Activated CD4-positive, alpha-beta T cell treated with anti-CD3 and anti-CD28 coated beads, Interleukin-2, amount 10 ng/mL, durations not matched to agents 7 days and 5 days (primary cell): ENCODE measurements around the gene GRIN2B. TPM values are rescaled to one million over a fixed set of nuclear protein-coding genes. Genes with fewer than 3 reads are reported as not detected.

Experiments used
- CTCF ChIA-PET: fragments of 350-600 bp; sonication (Branson Sonifier 250); formaldehyde crosslinking; loops from one replicate; lab custom pipeline; 2021; ENCODE audit warnings: antibody characterized with exemption; lab: Charles Lee
- POLR2A ChIA-PET: fragments of 350-600 bp; sonication (Branson Sonifier 250); formaldehyde crosslinking; loops from one replicate; lab custom pipeline; 2021; ENCODE audit warnings: antibody characterized with exemption; lab: Charles Lee
- DNase-seq: peaks from one replicate; pipeline ENCODE4 v3.0.0-alpha.2; 2020
- H3K27ac Mint-ChIP-seq: one replicate; pipeline ENCODE4 v1.8.0; 2021; ENCODE audit warnings: mild to moderate bottlenecking, moderate library complexity, mixed read lengths
- H3K27me3 Mint-ChIP-seq: one replicate; pipeline ENCODE4 v1.8.0; 2021; ENCODE audit warnings: mixed read lengths
- H3K36me3 Mint-ChIP-seq: one replicate; pipeline ENCODE4 v1.8.0; 2021; ENCODE audit warnings: low read depth, mixed read lengths
- H3K4me1 Mint-ChIP-seq: one replicate; pipeline ENCODE4 v1.8.0; 2021; ENCODE audit warnings: mixed read lengths
- H3K4me3 Mint-ChIP-seq: one replicate; pipeline ENCODE4 v1.8.0; 2021; ENCODE audit warnings: mild to moderate bottlenecking, moderate library complexity, mixed read lengths
- H3K9me3 Mint-ChIP-seq: one replicate; pipeline ENCODE4 v1.8.0; 2021; ENCODE audit warnings: mixed read lengths
- total RNA-seq, 2 experiments: library from RNA; stranded (reverse); gene quantifications; one replicate each; pipeline ENCODE4 v1.2.3, GENCODE V29; 2021

GRIN2B gene
- total RNA-seq, 2 experiments from 2014 or later, result not detected

DNA sequence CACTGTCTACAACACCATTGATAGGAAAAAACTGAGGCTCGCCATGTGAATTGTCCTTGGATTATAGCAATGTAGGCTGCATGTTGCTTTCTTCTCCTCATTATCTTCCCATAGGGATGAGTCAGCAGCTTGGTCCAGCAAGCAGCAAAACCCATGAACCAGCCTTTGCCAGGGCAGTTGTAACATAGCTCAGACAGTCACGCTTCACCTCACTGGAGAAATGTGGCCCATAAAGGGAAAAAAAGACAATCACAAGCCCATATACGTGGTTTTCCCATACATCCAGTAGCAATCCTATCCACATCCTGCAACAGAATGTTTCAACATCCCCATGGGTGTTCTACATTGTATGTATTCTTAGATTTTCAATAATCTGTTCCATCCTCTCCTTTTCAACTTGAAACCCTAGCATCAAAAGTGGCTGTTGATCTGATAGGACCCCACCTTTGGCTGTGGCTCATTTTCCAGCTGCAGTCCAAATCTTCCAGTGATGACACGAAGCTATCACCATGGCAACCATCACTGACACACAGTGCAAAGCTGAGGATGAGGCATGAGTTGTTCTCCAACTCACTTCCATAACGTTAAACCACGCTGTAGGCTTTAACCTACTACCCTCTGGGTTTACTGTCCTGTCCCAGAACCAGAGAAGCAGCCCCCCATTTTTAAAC is 34.0 kb downstream of the GRIN2B start:
- H3K9me3 Mint-ChIP-seq, result no peaks in the 10 kb centered on the region
- ChIA-PET POLR2A (no interaction called here), CTCF (interaction anchor here (0.6 kb wide), 1 partner anchor 1716 kb away, joined by 3 read pairs; no protein-coding TSS in a partner anchor)
- no peak for DNase-seq
- no peak overlapping the region for H3K27ac Mint-ChIP-seq
- no peak overlapping the region for H3K4me3 Mint-ChIP-seq
- no peaks in the 10 kb centered on the region for H3K4me1 Mint-ChIP-seq
- peaks cover 7% of the 10 kb centered on the region for H3K27me3 Mint-ChIP-seq
- no peaks in the 10 kb centered on the region for H3K36me3 Mint-ChIP-seq

- CTCF ChIA-PET, result no interaction called here
- peaks cover 22% of the 10 kb centered on the region for H3K27me3 Mint-ChIP-seq
- POLR2A ChIA-PET, result no interaction called here
- H3K27ac Mint-ChIP-seq, result no peak overlapping the region
- DNase-seq, result no peak
- H3K4me1 Mint-ChIP-seq, result no peaks in the 10 kb centered on the region
- no peaks in the 10 kb centered on the region for H3K9me3 Mint-ChIP-seq
- H3K4me3 Mint-ChIP-seq, result no peak overlapping the region
- H3K36me3 Mint-ChIP-seq, result no peaks in the 10 kb centered on the region
These were observed 35.8 kb downstream of the GRIN2B start for GRCh38 chr12:13945641-13946040.

DNA sequence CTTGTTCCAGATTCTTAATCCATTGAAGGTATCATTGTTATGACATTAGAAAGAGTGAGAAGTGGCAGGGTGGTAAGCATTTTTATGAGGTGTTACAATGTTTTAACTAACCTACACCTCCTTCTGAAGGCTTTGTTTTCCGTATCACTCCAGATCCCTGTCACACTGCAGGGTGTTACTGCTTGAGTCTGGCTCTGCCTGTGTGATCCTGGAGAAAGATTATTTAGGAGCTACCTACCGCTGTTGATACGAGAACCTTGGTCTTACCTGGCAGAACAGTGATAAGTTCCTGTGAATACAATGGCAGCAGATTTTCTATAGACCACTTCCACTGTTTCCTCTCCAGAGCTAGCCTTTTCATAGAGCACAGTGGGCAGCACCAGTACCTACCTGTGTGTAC is 36.2 kb downstream of the GRIN2B start:
- Mint-ChIP-seq H3K4me3 (no peak overlapping the region), H3K4me1 (no peaks in the 10 kb centered on the region), H3K27me3 (peaks cover 24% of the 10 kb centered on the region), H3K27ac (no peak overlapping the region), H3K36me3 (no peaks in the 10 kb centered on the region), H3K9me3 (no peaks in the 10 kb centered on the region)
- DNase-seq, result no peak
- ChIA-PET POLR2A (no interaction called here), CTCF (no interaction called here)

GRCh38 chr12:13942826-13943225 is 38.6 kb downstream of the GRIN2B start:
- Mint-ChIP-seq H3K27ac (no peak overlapping the region), H3K36me3 (no peaks in the 10 kb centered on the region), H3K9me3 (no peaks in the 10 kb centered on the region), H3K4me3 (no peak overlapping the region), H3K4me1 (no peaks in the 10 kb centered on the region), H3K27me3 (peaks cover 26% of the 10 kb centered on the region)
- DNase-seq, result no peak
- ChIA-PET CTCF (no interaction called here), POLR2A (no interaction called here)

DNA sequence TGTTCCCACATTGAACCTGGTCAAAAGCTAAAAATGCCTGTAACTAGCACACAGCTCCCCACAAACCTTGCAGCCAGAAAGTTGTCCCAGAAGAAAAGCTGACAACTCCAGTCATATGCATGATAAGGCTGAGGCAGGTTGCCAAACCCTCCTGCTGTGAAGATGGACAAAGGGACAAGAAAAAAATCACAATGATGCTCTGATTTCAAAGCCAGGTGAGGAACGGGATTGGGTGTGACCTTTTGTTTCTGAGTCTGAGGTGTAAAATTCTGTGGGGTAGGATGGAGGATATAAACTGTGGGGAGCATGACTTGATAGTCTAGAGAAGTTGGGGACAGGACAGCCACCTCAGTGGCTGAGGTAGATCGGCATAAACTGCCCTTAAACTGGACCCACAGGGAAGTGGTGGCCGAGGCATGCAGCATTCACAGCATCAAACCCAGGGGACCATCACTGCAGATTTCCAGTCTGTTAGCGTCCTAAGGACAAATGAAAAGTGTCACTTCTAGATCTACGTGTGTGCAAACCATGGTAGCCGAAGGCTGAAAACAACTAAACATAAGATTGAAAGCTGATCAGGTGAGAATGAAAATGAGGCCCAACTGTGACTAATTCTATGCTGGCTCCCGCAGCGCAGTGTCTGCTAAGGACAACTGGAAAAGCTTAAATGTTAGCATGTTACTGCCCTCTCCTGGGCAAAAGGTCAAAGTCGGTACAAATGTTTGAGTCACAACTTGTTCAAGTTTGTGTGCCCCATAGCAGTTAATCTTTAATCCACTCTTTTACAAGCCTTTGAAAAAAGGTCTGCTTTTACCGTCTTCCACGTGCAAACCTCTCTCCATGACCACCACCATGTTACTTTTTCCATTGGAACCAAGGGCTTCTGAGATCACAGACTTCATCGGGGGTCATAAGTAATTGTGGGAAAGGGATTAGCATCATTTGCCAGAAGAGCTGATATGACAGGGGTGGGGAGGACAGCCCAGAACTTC is 39.8 kb downstream of the GRIN2B start:
- ChIA-PET CTCF (no interaction called here), POLR2A (no interaction called here)
- Mint-ChIP-seq H3K36me3 (no peaks in the 10 kb centered on the region), H3K27me3 (peaks cover 26% of the 10 kb centered on the region), H3K27ac (no peak overlapping the region), H3K4me1 (no peaks in the 10 kb centered on the region), H3K9me3 (no peaks in the 10 kb centered on the region), H3K4me3 (no peak overlapping the region)
- DNase-seq, result no peak

DNA sequence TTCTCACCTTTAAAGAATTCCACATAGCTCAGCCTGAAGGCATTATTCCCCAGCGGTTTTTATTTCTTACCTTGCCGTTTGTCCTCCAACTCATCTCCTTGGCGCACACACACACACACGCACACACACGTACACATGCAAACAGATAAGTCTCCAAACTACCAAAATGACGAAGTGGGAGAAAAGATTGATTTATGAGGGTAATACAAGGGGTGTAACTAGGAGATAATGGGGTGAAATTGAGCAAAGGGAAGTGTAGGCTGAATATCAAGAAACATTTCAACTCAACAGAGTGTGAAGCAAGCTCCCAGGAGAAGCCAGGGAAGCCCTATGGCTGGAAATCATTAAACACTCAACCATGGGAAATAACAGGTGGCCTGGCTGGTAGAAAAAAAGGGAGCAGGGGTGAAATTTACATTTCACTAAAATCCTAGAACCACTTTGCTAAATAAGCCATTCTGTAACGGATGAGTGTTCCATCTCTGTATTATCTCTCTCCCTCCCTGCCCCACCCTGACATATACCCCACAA is 41.0 kb downstream of the GRIN2B start:
- no peaks in the 10 kb centered on the region for H3K4me1 Mint-ChIP-seq
- DNase-seq, result no peak
- no peak overlapping the region for H3K4me3 Mint-ChIP-seq
- ChIA-PET POLR2A (no interaction called here), CTCF (no interaction called here)
- peaks cover 20% of the 10 kb centered on the region for H3K27me3 Mint-ChIP-seq
- H3K27ac Mint-ChIP-seq, result no peak overlapping the region
- H3K36me3 Mint-ChIP-seq, result no peaks in the 10 kb centered on the region
- no peaks in the 10 kb centered on the region for H3K9me3 Mint-ChIP-seq

DNA sequence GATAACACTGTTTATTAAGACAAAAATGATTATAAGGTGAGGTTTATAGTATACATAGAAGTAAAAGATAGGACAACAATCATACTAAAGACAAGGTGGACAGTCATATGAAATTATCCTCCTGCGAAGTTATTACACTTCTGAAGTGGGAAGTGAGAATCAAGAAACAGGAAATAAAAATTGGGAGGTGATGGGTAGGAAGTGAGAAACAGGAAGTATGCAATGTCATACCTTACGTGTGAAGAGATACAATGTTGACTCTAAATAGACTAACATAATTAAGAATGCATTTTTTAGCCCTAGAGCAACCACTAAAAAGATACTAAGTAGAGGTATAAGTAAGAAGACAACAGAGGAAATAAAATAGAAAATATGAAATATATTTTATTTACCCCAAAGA is 43.7 kb downstream of the GRIN2B start:
- Mint-ChIP-seq H3K4me1 (no peaks in the 10 kb centered on the region), H3K4me3 (no peak overlapping the region), H3K27ac (no peak overlapping the region), H3K36me3 (no peaks in the 10 kb centered on the region), H3K9me3 (no peaks in the 10 kb centered on the region), H3K27me3 (peaks cover 18% of the 10 kb centered on the region)
- ChIA-PET POLR2A (no interaction called here), CTCF (no interaction called here)
- DNase-seq, result no peak

DNA sequence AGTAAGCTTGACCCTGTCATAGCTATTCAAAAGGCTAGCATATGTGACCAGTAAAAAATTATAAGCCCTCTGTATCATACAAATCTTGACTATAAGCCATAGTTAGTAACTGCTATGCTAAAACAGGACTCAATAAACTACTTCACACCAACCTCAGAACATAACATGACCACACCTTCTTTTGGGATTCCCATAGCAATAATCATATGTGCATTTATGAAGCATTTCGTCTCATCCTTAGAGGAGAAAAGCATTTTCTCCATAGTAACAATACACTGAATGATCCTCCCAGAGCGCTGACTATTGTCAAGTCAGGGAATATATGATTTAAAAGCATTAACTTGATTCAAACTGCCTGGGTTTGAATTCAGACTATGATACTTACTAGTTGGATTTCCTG is 46.2 kb downstream of the GRIN2B start:
- ChIA-PET CTCF (no interaction called here), POLR2A (no interaction called here)
- H3K4me1 Mint-ChIP-seq, result no peaks in the 10 kb centered on the region
- no peaks in the 10 kb centered on the region for H3K36me3 Mint-ChIP-seq
- no peak overlapping the region for H3K4me3 Mint-ChIP-seq
- H3K27me3 Mint-ChIP-seq, result peaks cover under 1% of the 10 kb centered on the region
- H3K27ac Mint-ChIP-seq, result no peak overlapping the region
- no peak for DNase-seq
- no peaks in the 10 kb centered on the region for H3K9me3 Mint-ChIP-seq
